H9 (cell line): ENCODE results near the gene DLAT. TPM values are rescaled to one million over a fixed set of nuclear protein-coding genes. Genes with fewer than 3 reads are reported as not detected.

Experiments
- DNase-seq: peaks from one replicate; pipeline ENCODE4 v3.0.0-alpha.2; 2017
- H2AFZ ChIP-seq: one replicate; pipeline ENCODE4 v1.6.1; 2013; ENCODE audit warnings: mild to moderate bottlenecking, low read length, control low read depth, moderate library complexity
- H2AK5ac ChIP-seq: 2 replicates; pipeline ENCODE4 v1.6.1; 2013; ENCODE audit warnings: low read length, control low read depth, mixed read lengths; ENCODE audit not compliant: insufficient read length
- H2BK120ac ChIP-seq: one replicate; pipeline ENCODE4 v1.6.1; 2013; ENCODE audit warnings: low read depth, mild to moderate bottlenecking, low read length, control low read depth, inconsistent platforms; ENCODE audit not compliant: poor library complexity, severe bottlenecking
- H2BK12ac ChIP-seq: 2 replicates; pipeline ENCODE4 v1.6.1; 2013; ENCODE audit warnings: low read length, control low read depth, mixed read lengths, low read depth; ENCODE audit not compliant: insufficient read length
- H2BK15ac ChIP-seq: 2 replicates; pipeline ENCODE4 v1.6.1; 2013; ENCODE audit warnings: low read depth, low read length, control low read depth
- H2BK20ac ChIP-seq: one replicate; pipeline ENCODE4 v1.6.1; 2013; ENCODE audit warnings: low read depth, mild to moderate bottlenecking, low read length, control low read depth, inconsistent platforms; ENCODE audit not compliant: poor library complexity, severe bottlenecking
- H2BK5ac ChIP-seq: 2 replicates; pipeline ENCODE4 v1.6.1; 2013; ENCODE audit warnings: low read length, control low read depth, mixed read lengths; ENCODE audit not compliant: insufficient read length
- H3K14ac ChIP-seq: 2 replicates; pipeline ENCODE4 v1.6.1; 2013; ENCODE audit warnings: low read length, control low read depth; ENCODE audit not compliant: insufficient read depth
- H3K18ac ChIP-seq: 2 replicates; pipeline ENCODE4 v1.6.1; 2013; ENCODE audit warnings: low read depth, mild to moderate bottlenecking, mixed read lengths, low read length, control low read depth; ENCODE audit not compliant: insufficient read length
- H3K23ac ChIP-seq: 2 replicates; pipeline ENCODE4 v1.6.1; 2013; ENCODE audit warnings: low read length, control low read depth, mixed read lengths, low read depth; ENCODE audit not compliant: insufficient read length
- H3K23me2 ChIP-seq: 2 replicates; pipeline ENCODE4 v1.6.1; 2013; ENCODE audit warnings: low read depth, mild to moderate bottlenecking, mixed read lengths, low read length, control low read depth; ENCODE audit not compliant: insufficient read length, poor library complexity, severe bottlenecking
- H3K27ac ChIP-seq: 2 replicates; pipeline ENCODE4 v1.5.1; 2013; ENCODE audit warnings: low read length, control low read depth, mixed read lengths, low read depth; ENCODE audit not compliant: insufficient read length
- H3K27me3 ChIP-seq: 2 replicates; pipeline ENCODE4 v1.6.1; 2013; ENCODE audit warnings: low read length, control low read depth, inconsistent platforms; ENCODE audit not compliant: insufficient read depth
- H3K4ac ChIP-seq: 2 replicates; pipeline ENCODE4 v1.6.1; 2013; ENCODE audit warnings: low read depth, mild to moderate bottlenecking, control low read depth, inconsistent platforms, low read length, moderate library complexity
- H3K4me1 ChIP-seq: 2 replicates; pipeline ENCODE4 v1.6.1; 2013; ENCODE audit warnings: low read length, control low read depth, inconsistent platforms; ENCODE audit not compliant: insufficient read depth
- H3K4me2 ChIP-seq: 2 replicates; pipeline ENCODE4 v1.6.1; 2013; ENCODE audit warnings: low read length, control low read depth, mixed read lengths; ENCODE audit not compliant: insufficient read length, insufficient read depth
- H3K56ac ChIP-seq: 2 replicates; pipeline ENCODE4 v1.6.1; 2013; ENCODE audit warnings: low read depth, mild to moderate bottlenecking, mixed read lengths, low read length, control low read depth; ENCODE audit not compliant: insufficient read length
- H3K79me1 ChIP-seq: 2 replicates; pipeline ENCODE4 v1.6.1; 2013; ENCODE audit warnings: low read depth, mild to moderate bottlenecking, moderate library complexity, low read length, control low read depth, inconsistent platforms; ENCODE audit not compliant: insufficient read depth, poor library complexity, severe bottlenecking
- H3K79me2 ChIP-seq: 2 replicates; pipeline ENCODE4 v1.6.1; 2013; ENCODE audit warnings: low read length, control low read depth, inconsistent platforms; ENCODE audit not compliant: insufficient read depth
- H3K9ac ChIP-seq: 2 replicates; pipeline ENCODE4 v1.6.1; 2013; ENCODE audit warnings: low read length, control low read depth, mixed read lengths; ENCODE audit not compliant: insufficient read length; ENCODE audit errors: extremely low read depth
- H3K9me3 ChIP-seq: one replicate; pipeline ENCODE4 v1.6.1; 2013; ENCODE audit warnings: low read depth, low read length, inconsistent platforms; ENCODE audit not compliant: control insufficient read depth
- H3T11ph ChIP-seq: one replicate; pipeline ENCODE4 v1.6.1; 2013; ENCODE audit warnings: mild to moderate bottlenecking, low read length, control low read depth, inconsistent platforms
- H4K20me1 ChIP-seq: one replicate; pipeline ENCODE4 v1.6.1; 2013; ENCODE audit not compliant: control insufficient read depth, insufficient read length, insufficient read depth
- H4K5ac ChIP-seq: 2 replicates; pipeline ENCODE4 v1.6.1; 2013; ENCODE audit warnings: low read depth, mild to moderate bottlenecking, mixed read lengths, low read length, control low read depth; ENCODE audit not compliant: insufficient read length
- H4K8ac ChIP-seq: replicated peaks from 2 replicates; pipeline ENCODE4 v1.6.1; 2013; ENCODE audit warnings: low read length, control low read depth, mixed read lengths, low read depth; ENCODE audit not compliant: insufficient read length
- H4K91ac ChIP-seq: 2 replicates; pipeline ENCODE4 v1.6.1; 2013; ENCODE audit warnings: low read depth, mild to moderate bottlenecking, moderate library complexity, mixed read lengths, low read length, control low read depth; ENCODE audit not compliant: insufficient read length
- H3K27ac Mint-ChIP-seq, 3 experiments: 2 replicates in 2 of 3; 3 replicates in 1 of 3; pipeline ENCODE4 v1.8.0; 2020 to 2021; ENCODE audit warnings: mixed read lengths in 3 of 3, mild to moderate bottlenecking in 1 of 3, moderate library complexity in 1 of 3
- H3K27me3 Mint-ChIP-seq: 2 replicates; pipeline ENCODE4 v1.8.0; 2021; ENCODE audit warnings: low read depth, mild to moderate bottlenecking, moderate library complexity, mixed read lengths
- H3K36me3 Mint-ChIP-seq, 3 experiments: 2 replicates in 2 of 3; 3 replicates in 1 of 3; pipeline ENCODE4 v1.8.0; 2020 to 2021; ENCODE audit warnings: low read depth in 3 of 3, mixed read lengths in 3 of 3; ENCODE audit not compliant: insufficient read depth in 1 of 3
- H3K4me1 Mint-ChIP-seq, 2 experiments: 2 replicates each; pipeline ENCODE4 v1.8.0; 2020; ENCODE audit warnings: mixed read lengths in 2 of 2
- H3K4me3 Mint-ChIP-seq, 2 experiments: 2 replicates in 1 of 2; 3 replicates in 1 of 2; pipeline ENCODE4 v1.8.0; 2020 to 2021; ENCODE audit warnings: mild to moderate bottlenecking in 2 of 2, mixed read lengths in 2 of 2, moderate library complexity in 1 of 2
- H3K9me3 Mint-ChIP-seq, 2 experiments: 2 replicates in 1 of 2; 3 replicates in 1 of 2; pipeline ENCODE4 v1.8.0; 2020; ENCODE audit warnings: mild to moderate bottlenecking in 2 of 2, mixed read lengths in 2 of 2, moderate library complexity in 1 of 2
- WGBS: extraction: QIAGEN DNeasy Blood & Tissue Kit; methylation state at CpG from one replicate; pipeline ENCODE4 v1.1.7; 2013; ENCODE audit warnings: missing lambda C conversion rate, low lambda C conversion rate, mixed read lengths; ENCODE audit not compliant: insufficient read length; ENCODE audit errors: extremely low coverage; 5-methylcytosine and 5-hydroxymethylcytosine counted together
- total RNA-seq: library from RNA; stranded (reverse); gene quantifications from 2 replicates; pipeline ENCODE4 v1.2.1, GENCODE V29; 2021
- TF ChIP-seq, protein P1 (sequence below): fragments of 200-600 bp; sonication (generic); conservative IDR thresholded peaks from 3 replicates; pipeline ENCODE4 v1.8.0; 2021; ENCODE audit warnings: antibody characterized with exemption, mild to moderate bottlenecking

DLAT gene
- total RNA-seq, 1 experiment from 2014 or later: 58.4 TPM

DNA sequence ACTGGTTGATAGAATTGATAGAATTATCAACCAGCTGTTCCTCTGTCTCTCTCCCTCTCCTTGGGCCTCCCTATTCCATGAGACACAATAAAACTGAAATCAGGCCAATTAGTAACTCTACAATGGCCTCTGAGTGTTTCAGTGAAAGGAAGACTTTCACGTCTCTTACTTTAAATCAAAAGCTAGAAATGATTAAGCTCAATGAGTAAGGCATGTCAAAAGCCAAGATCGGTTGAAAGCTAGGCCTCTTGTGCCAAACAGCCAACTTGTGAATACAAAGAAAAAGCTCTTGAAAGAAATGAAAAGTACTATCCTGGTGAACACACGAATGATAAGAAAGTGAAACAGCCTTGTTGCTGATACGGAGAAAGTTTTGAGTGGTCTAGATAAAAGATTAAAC, 32.0 kb downstream of the DLAT start:
- Mint-ChIP-seq H3K27me3 (no peaks in the 10 kb centered on the region), H3K36me3 (peaks cover 19 to 75% (median 57%) of the 10 kb centered on the region in 3 experiments; a peak in 6 of 7 replicates), H3K9me3 (no peaks in the 10 kb centered on the region), H3K4me1 (no peaks in the 10 kb centered on the region), H3K27ac (no peak overlapping the region), H3K4me3 (no peak overlapping the region)
- Histone ChIP-seq H3K23ac (no peak overlapping the region), H3K4ac (no peak overlapping the region), H3T11ph (no peak overlapping the region), H2AK5ac (no peak overlapping the region), H4K91ac (no peak overlapping the region), H2BK120ac (no peak overlapping the region), H2BK20ac (no peak overlapping the region), H3K18ac (no peak overlapping the region), H3K79me1 (no peaks in the 10 kb centered on the region), H3K9me3 (no peaks in the 10 kb centered on the region), H2BK5ac (no peak overlapping the region), H3K23me2 (no peaks in the 10 kb centered on the region), H4K8ac (no peak overlapping the region), H3K14ac (no peak overlapping the region), H3K79me2 (no peaks in the 10 kb centered on the region), H3K4me2 (no peak overlapping the region), H3K4me1 (no peaks in the 10 kb centered on the region), H3K27me3 (no peaks in the 10 kb centered on the region), H3K9ac (no peak overlapping the region), H2BK15ac (no peak overlapping the region), H4K5ac (no peak overlapping the region), H4K20me1 (no peaks in the 10 kb centered on the region), H2BK12ac (no peak overlapping the region), H3K56ac (no peak overlapping the region), H3K27ac (no peak overlapping the region), H2AFZ (no peak overlapping the region)
- TF ChIP-seq, protein P1, sequence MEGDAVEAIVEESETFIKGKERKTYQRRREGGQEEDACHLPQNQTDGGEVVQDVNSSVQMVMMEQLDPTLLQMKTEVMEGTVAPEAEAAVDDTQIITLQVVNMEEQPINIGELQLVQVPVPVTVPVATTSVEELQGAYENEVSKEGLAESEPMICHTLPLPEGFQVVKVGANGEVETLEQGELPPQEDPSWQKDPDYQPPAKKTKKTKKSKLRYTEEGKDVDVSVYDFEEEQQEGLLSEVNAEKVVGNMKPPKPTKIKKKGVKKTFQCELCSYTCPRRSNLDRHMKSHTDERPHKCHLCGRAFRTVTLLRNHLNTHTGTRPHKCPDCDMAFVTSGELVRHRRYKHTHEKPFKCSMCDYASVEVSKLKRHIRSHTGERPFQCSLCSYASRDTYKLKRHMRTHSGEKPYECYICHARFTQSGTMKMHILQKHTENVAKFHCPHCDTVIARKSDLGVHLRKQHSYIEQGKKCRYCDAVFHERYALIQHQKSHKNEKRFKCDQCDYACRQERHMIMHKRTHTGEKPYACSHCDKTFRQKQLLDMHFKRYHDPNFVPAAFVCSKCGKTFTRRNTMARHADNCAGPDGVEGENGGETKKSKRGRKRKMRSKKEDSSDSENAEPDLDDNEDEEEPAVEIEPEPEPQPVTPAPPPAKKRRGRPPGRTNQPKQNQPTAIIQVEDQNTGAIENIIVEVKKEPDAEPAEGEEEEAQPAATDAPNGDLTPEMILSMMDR: no peak
- WGBS: no CpG with 5 or more reads among the region's 4 CpGs
- DNase-seq: no peak
